Osteocyte (in vitro differentiated cells): ENCODE results near the gene VPS45. TPM values are rescaled to one million over a fixed set of nuclear protein-coding genes. Genes with fewer than 3 reads are reported as not detected.

Source experiments
- DNase-seq: peaks from one replicate; pipeline ENCODE4 v3.0.0; 2021; ENCODE audit warnings: mixed read lengths; ENCODE audit not compliant: unreplicated experiment; ENCODE audit errors: extremely low spot score
- H3K27ac Mint-ChIP-seq: one replicate; pipeline ENCODE4 v1.8.0; 2021; ENCODE audit warnings: mild to moderate bottlenecking, mixed read lengths; ENCODE audit not compliant: unreplicated experiment
- H3K27me3 Mint-ChIP-seq: one replicate; pipeline ENCODE4 v1.8.0; 2021; ENCODE audit warnings: mixed read lengths; ENCODE audit not compliant: unreplicated experiment
- H3K36me3 Mint-ChIP-seq: one replicate; pipeline ENCODE4 v1.8.0; 2021; ENCODE audit warnings: mixed read lengths; ENCODE audit not compliant: unreplicated experiment
- H3K4me1 Mint-ChIP-seq: one replicate; pipeline ENCODE4 v1.8.0; 2021; ENCODE audit warnings: mixed read lengths; ENCODE audit not compliant: unreplicated experiment
- H3K4me3 Mint-ChIP-seq: one replicate; pipeline ENCODE4 v1.8.0; 2021; ENCODE audit warnings: mild to moderate bottlenecking, moderate library complexity, mixed read lengths; ENCODE audit not compliant: unreplicated experiment
- H3K9me3 Mint-ChIP-seq: one replicate; pipeline ENCODE4 v1.8.0; 2021; ENCODE audit warnings: mixed read lengths; ENCODE audit not compliant: unreplicated experiment
- long read RNA-seq: library from polyadenylated mRNA; unstranded; transcript quantifications from one replicate; pipeline ENCODE4 v2.0.0, GENCODE V29; 2021
- total RNA-seq: library from RNA; stranded (reverse); gene quantifications from 2 replicates; pipeline ENCODE4 v1.2.1, GENCODE V29; 2021
- TF ChIP-seq, protein P1 (sequence below): fragments of 200-600 bp; sonication (generic); IDR thresholded peaks from 2 replicates; pipeline ENCODE4 v1.5.0; 2021; ENCODE audit warnings: antibody characterized with exemption, mild to moderate bottlenecking, moderate library complexity

VPS45 gene, protein sequence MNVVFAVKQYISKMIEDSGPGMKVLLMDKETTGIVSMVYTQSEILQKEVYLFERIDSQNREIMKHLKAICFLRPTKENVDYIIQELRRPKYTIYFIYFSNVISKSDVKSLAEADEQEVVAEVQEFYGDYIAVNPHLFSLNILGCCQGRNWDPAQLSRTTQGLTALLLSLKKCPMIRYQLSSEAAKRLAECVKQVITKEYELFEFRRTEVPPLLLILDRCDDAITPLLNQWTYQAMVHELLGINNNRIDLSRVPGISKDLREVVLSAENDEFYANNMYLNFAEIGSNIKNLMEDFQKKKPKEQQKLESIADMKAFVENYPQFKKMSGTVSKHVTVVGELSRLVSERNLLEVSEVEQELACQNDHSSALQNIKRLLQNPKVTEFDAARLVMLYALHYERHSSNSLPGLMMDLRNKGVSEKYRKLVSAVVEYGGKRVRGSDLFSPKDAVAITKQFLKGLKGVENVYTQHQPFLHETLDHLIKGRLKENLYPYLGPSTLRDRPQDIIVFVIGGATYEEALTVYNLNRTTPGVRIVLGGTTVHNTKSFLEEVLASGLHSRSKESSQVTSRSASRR
- 37.0 and 43.6 TPM in 2 replicates for total RNA-seq
- long read RNA-seq, transcript VPS45-214 (15 exons, 2,192 nt) = minor isoform, 5 of 197 reads
- long read RNA-seq, transcript VPS45-202 (15 exons, 2,790 nt) = major isoform, 154 of 197 reads
- long read RNA-seq, partial matches to known transcripts = 12 of 197 reads
- long read RNA-seq, other reads (novel, unspliced or antisense) = 19 of 197 reads

DNA sequence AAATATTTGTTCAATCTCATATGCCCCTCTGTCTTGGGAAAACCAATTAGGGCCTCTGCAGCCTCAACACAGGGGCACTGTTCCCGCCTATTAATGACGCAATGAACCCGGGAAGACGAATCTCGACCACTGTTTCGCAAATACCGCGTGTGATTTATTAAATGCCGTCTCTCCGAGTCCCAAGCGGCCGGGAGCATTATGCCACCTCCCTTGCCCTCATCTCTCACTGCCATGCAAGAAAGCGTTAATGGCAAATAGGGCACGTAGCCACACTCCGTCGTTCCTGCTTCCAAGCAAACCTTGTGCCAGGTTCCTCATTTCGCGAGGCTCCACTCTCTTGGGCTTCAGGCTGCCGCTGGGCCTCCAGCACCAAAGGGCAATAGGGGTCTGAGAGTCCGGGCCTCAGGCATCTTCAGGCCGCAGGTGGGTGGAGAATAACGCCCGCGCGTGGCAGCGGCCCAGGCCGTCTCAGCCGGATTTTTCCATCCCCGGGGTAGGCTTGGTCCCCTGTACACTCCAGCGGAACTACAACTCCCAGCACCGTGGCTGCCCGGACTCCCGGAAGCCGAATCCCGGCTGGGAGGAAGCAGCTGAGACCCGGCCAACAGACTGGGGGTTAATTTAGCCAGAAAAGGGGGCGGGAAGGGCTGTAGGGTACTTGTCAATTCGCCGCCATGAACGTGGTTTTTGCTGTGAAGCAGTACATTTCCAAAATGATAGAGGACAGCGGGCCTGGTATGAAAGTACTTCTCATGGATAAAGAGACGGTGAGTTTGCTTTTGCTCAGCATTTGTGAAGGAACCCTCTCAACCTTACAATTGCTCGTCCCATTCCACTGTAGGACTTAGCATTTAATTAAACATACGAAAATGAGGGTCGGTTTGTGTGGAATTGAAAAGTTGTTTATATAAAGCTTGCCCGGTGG is at the start of gene VPS45:
Gene VPS45, plus strand, starts transcription at position 593 of the 925 bp plus-strand sequence. Its CDS starts 82 bp downstream, at position 675.
- Mint-ChIP-seq H3K27me3 (no peaks in the 10 kb centered on the region), H3K27ac (peak within 1 kb of the TSS; percentile 96), H3K36me3 (peaks cover 4% of the 10 kb centered on the region), H3K9me3 (no peaks in the 10 kb centered on the region), H3K4me1 (peaks cover 31% of the 10 kb centered on the region), H3K4me3 (peak within 1 kb of the TSS; percentile 93)
- TF ChIP-seq, protein P1, sequence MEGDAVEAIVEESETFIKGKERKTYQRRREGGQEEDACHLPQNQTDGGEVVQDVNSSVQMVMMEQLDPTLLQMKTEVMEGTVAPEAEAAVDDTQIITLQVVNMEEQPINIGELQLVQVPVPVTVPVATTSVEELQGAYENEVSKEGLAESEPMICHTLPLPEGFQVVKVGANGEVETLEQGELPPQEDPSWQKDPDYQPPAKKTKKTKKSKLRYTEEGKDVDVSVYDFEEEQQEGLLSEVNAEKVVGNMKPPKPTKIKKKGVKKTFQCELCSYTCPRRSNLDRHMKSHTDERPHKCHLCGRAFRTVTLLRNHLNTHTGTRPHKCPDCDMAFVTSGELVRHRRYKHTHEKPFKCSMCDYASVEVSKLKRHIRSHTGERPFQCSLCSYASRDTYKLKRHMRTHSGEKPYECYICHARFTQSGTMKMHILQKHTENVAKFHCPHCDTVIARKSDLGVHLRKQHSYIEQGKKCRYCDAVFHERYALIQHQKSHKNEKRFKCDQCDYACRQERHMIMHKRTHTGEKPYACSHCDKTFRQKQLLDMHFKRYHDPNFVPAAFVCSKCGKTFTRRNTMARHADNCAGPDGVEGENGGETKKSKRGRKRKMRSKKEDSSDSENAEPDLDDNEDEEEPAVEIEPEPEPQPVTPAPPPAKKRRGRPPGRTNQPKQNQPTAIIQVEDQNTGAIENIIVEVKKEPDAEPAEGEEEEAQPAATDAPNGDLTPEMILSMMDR = no peak
- peak; percentile 94 for DNase-seq

DNA sequence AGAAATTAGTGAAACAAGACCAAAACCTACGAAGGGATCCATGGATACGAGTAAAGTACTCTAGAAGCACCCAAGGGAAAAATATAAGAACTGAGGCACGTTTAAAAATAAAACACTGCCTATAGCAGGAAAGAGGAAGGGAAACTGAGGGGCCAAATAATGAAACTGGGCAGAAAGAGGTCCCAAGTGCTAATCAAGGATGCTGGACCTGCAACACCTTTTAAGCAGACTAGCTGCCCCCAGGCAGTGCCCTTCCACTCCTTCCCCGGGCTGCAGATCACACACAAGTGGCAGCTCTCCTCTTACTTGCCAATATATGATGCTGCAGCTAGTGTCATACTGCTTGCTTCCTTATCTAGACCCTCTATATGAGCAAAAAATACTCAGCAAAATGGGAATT is 49.4 kb upstream of the VPS45 start:
- TF ChIP-seq, protein P1 = no peak
- DNase-seq = no peak
- peaks cover 21% of the 10 kb centered on the region for H3K4me1 Mint-ChIP-seq
- no peak overlapping the region for H3K4me3 Mint-ChIP-seq
- H3K27me3 Mint-ChIP-seq = no peaks in the 10 kb centered on the region
- no peak overlapping the region for H3K27ac Mint-ChIP-seq
- no peaks in the 10 kb centered on the region for H3K36me3 Mint-ChIP-seq
- no peaks in the 10 kb centered on the region for H3K9me3 Mint-ChIP-seq

DNA sequence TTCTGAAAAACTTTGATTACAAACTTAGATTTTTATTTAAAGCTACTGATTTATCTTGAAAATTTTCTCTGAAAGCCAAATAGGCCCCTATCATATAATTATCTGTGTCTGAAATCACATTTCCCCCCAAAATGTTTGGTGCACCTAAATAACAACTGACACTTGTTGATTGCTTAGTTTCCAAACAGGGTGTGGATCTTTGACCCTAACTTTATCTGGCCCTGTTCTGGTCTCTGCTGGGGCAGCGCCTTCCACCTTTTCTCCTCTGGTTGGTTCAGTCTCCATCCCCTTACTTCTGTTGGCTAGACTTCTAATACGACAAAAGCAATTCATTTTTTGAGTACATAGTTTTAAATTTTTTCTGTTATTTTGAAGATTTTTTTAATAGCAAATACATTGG is 46.9 kb upstream of the VPS45 start:
- peak overlapping the region; percentile 84 for H3K27ac Mint-ChIP-seq
- no peaks in the 10 kb centered on the region for H3K27me3 Mint-ChIP-seq
- TF ChIP-seq, protein P1 = no peak
- H3K4me1 Mint-ChIP-seq = peaks cover 18% of the 10 kb centered on the region
- no peak for DNase-seq
- H3K9me3 Mint-ChIP-seq = no peaks in the 10 kb centered on the region
- H3K36me3 Mint-ChIP-seq = no peaks in the 10 kb centered on the region
- H3K4me3 Mint-ChIP-seq = no peak overlapping the region

DNA sequence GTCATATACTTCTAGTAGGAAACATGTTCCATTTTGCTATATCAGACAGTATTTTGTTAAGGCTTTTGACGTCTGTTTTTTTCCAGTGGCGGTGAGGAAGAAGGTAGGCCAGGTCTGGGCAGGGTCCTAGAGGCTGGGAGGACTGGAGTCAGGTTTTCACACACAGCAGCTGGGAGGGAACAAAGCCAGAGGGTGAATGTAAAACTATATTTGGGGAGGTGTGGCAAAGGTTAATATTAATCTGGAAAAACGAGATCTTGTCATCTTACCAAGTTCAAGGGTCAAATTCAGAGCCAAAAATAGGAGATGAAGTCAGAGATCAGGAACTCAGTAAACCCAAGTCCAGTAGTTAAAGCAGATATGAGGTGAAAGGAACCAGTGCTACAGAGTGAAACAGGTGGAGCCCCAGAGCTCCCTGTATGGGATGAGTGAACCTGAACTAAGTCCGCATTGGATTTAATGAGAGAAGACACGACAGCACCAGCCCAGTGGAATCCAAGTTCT is 46.3 kb upstream of the VPS45 start:
- Mint-ChIP-seq H3K4me1 (peaks cover 16% of the 10 kb centered on the region), H3K9me3 (no peaks in the 10 kb centered on the region), H3K27me3 (no peaks in the 10 kb centered on the region), H3K27ac (peak overlapping the region; percentile 84), H3K36me3 (no peaks in the 10 kb centered on the region), H3K4me3 (no peak overlapping the region)
- DNase-seq = no peak
- TF ChIP-seq, protein P1 = no peak
